ENCODE data around the gene OR2D3.

DNA sequence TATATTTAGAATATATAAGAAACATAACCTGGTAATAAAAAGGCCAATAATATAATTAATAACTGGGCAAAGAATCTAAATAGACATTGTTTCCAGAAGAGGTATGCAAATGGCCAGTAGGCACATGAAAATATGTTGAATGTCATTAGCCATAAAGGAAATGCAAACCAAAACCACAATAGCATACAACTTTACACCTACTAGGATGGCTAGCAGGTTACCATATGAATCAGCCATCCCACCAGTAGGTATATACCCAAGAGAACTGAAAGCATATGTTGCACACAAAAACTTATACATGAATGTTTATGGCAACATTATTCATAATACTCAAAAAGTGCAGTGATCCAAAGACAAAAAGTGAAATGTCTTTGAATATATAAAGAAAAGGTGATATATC is 25.8 kb upstream of the OR2D3 start:
- no peak for TF ChIP-seq CTCF (IDR thresholded peaks at IDR 0.05)
- no peak for TF ChIP-seq POLR2A (IDR thresholded peaks at IDR 0.05)
